Muscle layer of duodenum (tissue), 2 donors: ENCODE results near the gene NDST1.

Source experiments
- H3K27ac ChIP-seq: one replicate; pipeline ENCODE4 v1.7.0; 2013; ENCODE audit warnings: mild to moderate bottlenecking, low read length
- H3K27me3 ChIP-seq: one replicate; pipeline ENCODE4 v1.7.0; 2013; ENCODE audit warnings: low read depth, mild to moderate bottlenecking, control low read depth, low read length
- H3K36me3 ChIP-seq, 2 donors: one replicate each; pipeline ENCODE4 v1.7.0; 2013; ENCODE audit warnings: low read length in 2 of 2, control low read depth in 1 of 2, mild to moderate bottlenecking in 1 of 2; ENCODE audit not compliant: insufficient read depth in 2 of 2, control insufficient read depth in 1 of 2
- H3K4me1 ChIP-seq, 2 donors: one replicate each; pipeline ENCODE4 v1.7.0; 2013; ENCODE audit warnings: low read length in 2 of 2, mild to moderate bottlenecking in 2 of 2, control low read depth in 1 of 2, moderate library complexity in 1 of 2; ENCODE audit not compliant: insufficient read depth in 2 of 2, control insufficient read depth in 1 of 2
- H3K4me3 ChIP-seq, 2 donors: one replicate each; pipeline ENCODE4 v1.7.0; 2013; ENCODE audit warnings: low read length in 2 of 2, low read depth in 1 of 2, mild to moderate bottlenecking in 1 of 2
- H3K9me3 ChIP-seq, 2 donors: one replicate each; pipeline ENCODE4 v1.7.0; 2013; ENCODE audit warnings: low read length in 2 of 2, control low read depth in 1 of 2, mild to moderate bottlenecking in 1 of 2; ENCODE audit not compliant: control insufficient read depth in 1 of 2
- donor health status: healthy.

Gene NDST1

DNA sequence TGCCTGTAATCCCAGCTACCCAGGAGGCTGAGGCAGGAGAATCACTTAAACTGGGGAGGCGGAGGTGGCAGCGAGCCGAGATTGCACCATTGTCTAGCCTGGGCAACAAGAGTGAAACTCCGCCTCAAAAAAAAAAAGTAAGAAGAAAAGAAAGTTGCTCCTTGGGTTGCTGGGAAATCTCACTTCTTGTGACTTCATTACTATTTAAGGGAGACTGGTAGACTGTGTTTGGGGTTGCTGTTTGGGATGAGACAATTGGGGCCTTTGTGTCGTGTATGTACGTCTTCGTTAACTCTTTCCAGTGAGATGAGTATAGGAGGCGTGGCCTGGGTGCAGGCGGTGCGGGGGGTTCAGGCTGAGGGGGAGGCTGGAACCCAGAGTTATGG, 11.6 kb downstream of the NDST1 start:
- peaks cover 5 to 8% of the 10 kb centered on the region in 2 donors for H3K36me3 ChIP-seq
- peaks cover 37 to 86% of the 10 kb centered on the region in 2 donors for H3K4me1 ChIP-seq
- H3K27me3 ChIP-seq, result no peaks in the 10 kb centered on the region
- no peak overlapping the region for H3K27ac ChIP-seq
- no peak overlapping the region for H3K4me3 ChIP-seq
- H3K9me3 ChIP-seq, result no peaks in the 10 kb centered on the region

DNA sequence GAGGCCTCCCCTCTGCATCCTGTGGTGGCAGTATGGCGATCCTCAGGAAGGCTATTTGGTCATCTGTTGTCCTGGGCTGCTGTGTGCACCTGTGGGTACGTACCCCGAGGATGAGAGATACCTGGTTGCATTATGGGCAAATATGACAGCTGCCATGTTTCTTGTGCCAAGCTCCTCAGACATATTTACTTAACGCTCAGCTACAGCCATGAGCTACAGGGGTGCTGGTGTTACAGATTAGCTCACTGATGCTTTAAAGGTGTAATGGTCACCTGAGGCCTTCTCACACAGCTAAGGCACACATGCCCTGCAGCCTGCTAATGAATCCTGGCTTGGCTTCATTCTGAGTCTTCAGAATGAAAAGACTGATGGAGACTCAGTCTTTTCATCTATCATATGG, 12.0 kb downstream of the NDST1 start:
- Histone ChIP-seq H3K27me3 (no peaks in the 10 kb centered on the region), H3K9me3 (no peaks in the 10 kb centered on the region), H3K27ac (no peak overlapping the region), H3K4me3 (no peak overlapping the region), H3K36me3 (peaks cover 5 to 8% of the 10 kb centered on the region in 2 donors), H3K4me1 (peaks cover 33 to 85% of the 10 kb centered on the region in 2 donors)

DNA sequence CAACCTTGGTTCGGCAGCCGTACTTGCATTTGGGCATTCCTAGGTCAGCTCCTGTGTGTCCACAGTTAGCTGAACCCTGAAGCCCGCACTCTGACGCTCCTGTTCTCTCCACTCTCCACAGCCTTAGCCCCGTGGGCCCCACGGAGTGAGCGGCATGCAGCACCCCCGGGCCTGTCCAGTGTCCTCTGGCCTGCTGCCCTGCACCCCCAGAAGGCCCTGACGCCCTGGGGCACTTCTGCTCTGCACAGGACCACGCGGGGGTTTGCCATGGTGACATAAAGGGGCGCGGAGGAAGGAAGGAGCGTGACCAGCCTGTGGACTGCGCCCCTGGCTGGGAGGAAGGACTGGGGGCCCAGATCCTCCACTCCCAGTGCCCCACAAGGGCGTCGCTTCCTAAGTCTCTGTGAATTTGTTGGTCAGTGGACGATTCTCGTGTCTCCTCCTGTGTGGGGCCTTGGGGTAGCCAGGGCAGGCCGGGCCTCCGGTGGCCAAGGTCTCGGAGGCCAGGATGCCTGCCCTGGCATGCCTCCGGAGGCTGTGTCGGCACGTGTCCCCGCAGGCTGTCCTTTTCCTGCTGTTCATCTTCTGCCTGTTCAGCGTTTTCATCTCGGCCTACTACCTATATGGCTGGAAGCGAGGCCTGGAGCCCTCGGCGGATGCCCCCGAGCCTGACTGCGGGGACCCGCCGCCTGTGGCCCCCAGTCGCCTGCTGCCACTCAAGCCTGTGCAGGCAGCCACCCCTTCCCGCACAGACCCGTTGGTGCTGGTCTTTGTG, 13.0 kb downstream of the NDST1 start:
- Histone ChIP-seq H3K9me3 (no peaks in the 10 kb centered on the region), H3K27me3 (no peaks in the 10 kb centered on the region), H3K4me1 (peaks cover 33 to 81% of the 10 kb centered on the region in 2 donors), H3K4me3 (no peak overlapping the region), H3K27ac (no peak overlapping the region), H3K36me3 (peaks cover 5 to 8% of the 10 kb centered on the region in 2 donors)

DNA sequence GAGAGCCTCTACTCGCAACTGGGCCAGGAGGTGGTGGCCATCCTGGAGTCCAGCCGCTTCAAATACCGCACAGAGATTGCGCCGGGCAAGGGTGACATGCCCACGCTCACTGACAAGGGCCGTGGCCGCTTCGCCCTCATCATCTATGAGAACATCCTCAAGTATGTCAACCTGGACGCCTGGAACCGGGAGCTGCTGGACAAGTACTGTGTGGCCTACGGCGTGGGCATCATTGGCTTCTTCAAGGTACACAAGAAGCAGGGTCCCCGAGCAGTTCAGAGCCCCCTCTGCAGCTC, 13.5 kb downstream of the NDST1 start:
- H3K27ac ChIP-seq, result no peak overlapping the region

DNA sequence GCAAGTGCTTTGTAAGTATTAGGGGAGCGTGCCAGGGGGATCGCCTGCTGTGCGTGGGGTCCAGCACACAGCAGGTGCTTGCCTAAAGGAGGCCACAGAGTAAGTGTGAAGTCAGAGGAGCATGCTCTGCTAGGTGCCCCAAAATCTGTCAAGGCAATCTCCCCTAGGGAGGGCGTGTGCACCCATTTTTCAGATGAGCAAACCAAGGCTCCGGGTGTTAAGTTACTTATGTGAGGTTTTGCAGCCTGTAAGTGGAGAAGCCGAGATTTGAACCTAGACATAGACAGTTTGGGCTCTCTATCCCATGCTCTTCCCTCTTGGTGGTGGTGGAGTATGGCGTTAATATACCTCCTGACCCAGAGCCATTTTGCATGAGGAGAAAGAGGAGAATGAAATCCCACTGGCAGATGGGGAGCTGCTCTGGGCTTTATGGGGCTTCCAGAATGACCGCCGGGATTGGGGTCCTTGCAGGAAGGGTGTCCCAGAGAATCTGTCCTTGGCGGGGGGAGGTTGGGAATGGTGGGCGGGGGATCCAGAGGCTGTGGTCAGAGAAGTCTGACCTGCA, 14.1 kb downstream of the NDST1 start:
- peaks cover 29 to 81% of the 10 kb centered on the region in 2 donors for H3K4me1 ChIP-seq
- no peaks in the 10 kb centered on the region for H3K9me3 ChIP-seq
- no peak overlapping the region for H3K4me3 ChIP-seq
- peaks cover 5 to 11% of the 10 kb centered on the region in 2 donors for H3K36me3 ChIP-seq
- no peaks in the 10 kb centered on the region for H3K27me3 ChIP-seq
- H3K27ac ChIP-seq, result no peak overlapping the region

More for the DNA sequence above, 13.5 kb downstream of the NDST1 start:
- Histone ChIP-seq H3K36me3 (peaks cover 5 to 8% of the 10 kb centered on the region in 2 donors), H3K27me3 (no peaks in the 10 kb centered on the region), H3K4me3 (no peak overlapping the region), H3K4me1 (peaks cover 29 to 79% of the 10 kb centered on the region in 2 donors), H3K9me3 (no peaks in the 10 kb centered on the region)

DNA sequence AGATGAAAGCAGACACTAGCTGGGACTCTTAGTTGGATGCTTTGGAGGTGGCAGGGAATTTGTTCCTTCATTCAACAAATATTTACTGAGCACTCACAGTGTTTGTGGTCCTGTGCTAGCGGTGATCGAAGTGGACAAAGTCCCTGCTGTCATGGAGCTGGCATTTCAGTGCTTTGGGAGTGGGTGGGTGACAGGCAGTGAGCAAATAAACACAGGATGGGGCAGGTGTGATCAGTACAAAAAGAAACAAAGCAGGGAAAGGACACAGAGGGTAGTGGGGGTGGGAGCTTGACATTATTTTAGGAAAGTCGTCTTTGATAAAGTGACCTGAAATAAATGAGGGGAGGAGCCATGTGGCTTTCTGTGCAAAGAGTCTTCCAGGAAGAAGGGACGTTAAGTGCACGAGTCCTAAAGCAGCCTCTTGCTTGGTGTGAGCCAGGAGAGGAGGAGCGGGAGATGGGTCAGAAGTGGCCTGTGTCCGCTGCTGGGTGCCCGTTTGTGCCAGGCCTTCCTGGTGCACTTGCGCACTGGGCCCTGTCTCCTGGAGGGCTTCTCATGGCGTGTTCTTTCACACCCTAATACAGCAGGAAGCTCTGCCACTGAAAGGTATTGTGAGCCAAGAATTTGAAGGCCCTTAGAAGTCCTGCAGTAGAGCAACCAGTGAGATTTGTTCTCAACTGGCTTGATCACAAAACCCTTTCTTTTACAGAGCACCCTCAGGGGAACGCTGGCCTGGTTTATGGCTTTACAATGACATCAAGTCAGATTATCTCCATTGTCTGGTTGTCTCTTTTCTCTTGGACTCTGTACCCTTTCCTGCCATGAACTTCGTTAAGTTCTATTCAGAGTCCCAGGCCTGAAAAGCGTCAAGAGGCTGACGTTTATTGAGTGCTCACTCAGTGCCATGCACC, 14.8 kb downstream of the NDST1 start:
- no peak overlapping the region for H3K27ac ChIP-seq
- H3K9me3 ChIP-seq, result no peaks in the 10 kb centered on the region
- H3K36me3 ChIP-seq, result peaks cover 11 to 18% of the 10 kb centered on the region in 2 donors
- peaks cover 22 to 76% of the 10 kb centered on the region in 2 donors for H3K4me1 ChIP-seq
- H3K27me3 ChIP-seq, result no peaks in the 10 kb centered on the region
- no peak overlapping the region for H3K4me3 ChIP-seq

DNA sequence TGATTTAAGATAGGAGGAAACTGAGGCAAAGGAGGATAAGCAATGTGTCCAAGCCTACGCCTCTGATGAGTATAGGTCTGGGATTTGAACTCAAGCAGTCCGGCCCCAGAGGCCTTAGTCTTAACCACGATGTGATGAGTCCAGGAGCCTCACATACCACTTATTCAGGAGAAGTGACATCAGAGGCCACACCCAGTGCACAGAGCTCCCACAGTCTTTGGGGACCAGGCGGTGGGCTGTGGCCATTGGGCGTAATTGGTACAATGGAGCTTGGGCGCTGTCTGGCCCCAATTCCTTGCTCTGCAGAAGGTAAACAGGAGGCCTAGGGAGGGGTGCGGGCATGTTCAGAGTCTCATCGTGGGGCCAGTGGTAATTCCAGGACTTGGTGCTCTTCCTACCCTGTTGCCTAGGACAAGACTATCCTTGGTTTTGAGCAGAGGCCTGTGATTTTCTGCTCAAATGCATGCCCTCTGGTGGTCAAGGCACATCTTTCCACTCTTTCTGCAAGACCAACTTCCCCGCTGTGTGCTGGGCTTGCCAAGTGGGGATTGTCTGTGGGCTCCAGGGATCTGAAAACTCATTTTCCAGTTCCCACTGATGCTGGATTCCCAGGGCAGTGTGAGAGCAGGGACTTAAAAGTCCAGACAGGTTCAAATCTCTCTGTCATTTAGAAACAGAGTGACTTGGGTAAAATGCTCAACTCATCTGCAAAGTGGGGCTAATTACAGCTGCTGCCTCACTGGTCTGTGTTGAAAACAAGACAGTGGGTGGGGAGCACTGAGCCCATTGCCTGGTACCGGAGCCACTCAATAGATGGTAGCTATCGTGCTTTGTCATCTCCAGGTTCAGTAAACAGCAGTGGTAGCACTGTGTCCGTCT, 15.8 kb downstream of the NDST1 start:
- H3K4me1 ChIP-seq, result peaks cover 17 to 68% of the 10 kb centered on the region in 2 donors
- H3K4me3 ChIP-seq, result no peak overlapping the region
- no peak overlapping the region for H3K27ac ChIP-seq
- peaks cover 13 to 23% of the 10 kb centered on the region in 2 donors for H3K36me3 ChIP-seq
- no peaks in the 10 kb centered on the region for H3K9me3 ChIP-seq
- H3K27me3 ChIP-seq, result no peaks in the 10 kb centered on the region

DNA sequence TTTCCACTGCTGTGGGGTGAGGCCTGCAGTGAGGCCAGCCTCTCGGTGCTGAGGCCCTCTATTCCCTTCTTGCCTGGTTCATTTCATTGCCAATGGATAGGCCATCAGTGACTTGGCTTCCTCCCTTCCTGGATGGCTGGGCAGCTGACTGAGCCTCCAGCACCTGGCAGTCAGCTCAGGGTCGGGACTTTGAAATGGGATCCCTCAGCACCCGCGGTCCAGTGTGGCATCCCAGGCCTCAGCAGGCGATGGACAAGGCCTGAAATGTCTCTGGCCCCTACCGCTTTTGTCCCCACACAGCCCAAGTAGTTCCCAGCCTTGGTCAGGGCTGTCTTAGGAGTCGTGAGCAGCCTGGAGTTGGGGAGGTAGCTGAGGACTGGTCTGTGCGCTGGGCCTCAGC, 17.2 kb downstream of the NDST1 start:
- Histone ChIP-seq H3K4me3 (no peak overlapping the region), H3K27ac (no peak overlapping the region), H3K4me1 (peaks cover 17 to 66% of the 10 kb centered on the region in 2 donors), H3K36me3 (peaks cover 13 to 23% of the 10 kb centered on the region in 2 donors), H3K27me3 (no peaks in the 10 kb centered on the region), H3K9me3 (no peaks in the 10 kb centered on the region)

DNA sequence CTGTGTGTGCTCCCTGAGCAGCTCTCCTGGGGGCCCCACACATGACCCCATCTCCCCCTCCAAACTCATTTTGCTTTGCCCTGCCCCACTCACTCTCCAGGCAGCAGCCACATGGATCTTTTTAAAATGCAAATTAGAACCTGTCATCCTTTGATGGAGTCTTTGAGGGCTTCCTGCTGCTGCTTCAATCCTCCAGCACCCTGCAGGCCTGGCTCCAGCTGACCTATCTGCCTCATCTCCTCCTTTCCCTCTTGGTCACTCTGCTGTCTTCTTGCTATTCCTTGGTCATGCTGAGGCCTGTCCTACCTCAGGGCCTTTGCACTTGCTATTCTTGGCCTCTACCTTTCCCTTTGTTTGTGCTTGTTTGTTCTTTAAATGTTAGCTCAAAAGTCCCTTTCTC, 17.9 kb downstream of the NDST1 start:
- H3K27me3 ChIP-seq, result no peaks in the 10 kb centered on the region
- H3K4me3 ChIP-seq, result no peak overlapping the region
- peaks cover 17 to 61% of the 10 kb centered on the region in 2 donors for H3K4me1 ChIP-seq
- H3K9me3 ChIP-seq, result no peaks in the 10 kb centered on the region
- peaks cover 13 to 23% of the 10 kb centered on the region in 2 donors for H3K36me3 ChIP-seq
- H3K27ac ChIP-seq, result no peak overlapping the region

DNA sequence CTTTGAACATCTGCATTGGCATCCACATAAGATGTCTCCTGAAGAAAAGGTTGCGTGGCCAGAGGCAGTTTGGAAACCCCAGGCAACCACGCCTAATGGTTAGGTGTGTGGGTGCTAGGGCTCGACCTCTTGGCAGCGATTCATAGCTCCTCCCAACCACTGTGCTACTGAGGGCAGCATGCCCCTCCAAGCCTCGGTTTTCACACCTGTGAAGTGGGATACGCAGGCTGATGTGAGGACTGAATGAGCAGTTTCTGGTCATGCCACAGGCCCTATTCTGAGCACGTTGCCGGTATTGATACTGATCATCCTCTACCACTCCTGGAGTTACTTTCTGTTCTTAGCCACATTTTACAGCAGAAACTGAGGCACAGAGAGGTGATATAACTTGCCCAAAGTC, 19.1 kb downstream of the NDST1 start:
- H3K9me3 ChIP-seq, result no peaks in the 10 kb centered on the region
- H3K36me3 ChIP-seq, result peaks cover 13 to 15% of the 10 kb centered on the region in 2 donors
- H3K27me3 ChIP-seq, result no peaks in the 10 kb centered on the region
- H3K27ac ChIP-seq, result no peak overlapping the region
- peaks cover 17 to 56% of the 10 kb centered on the region in 2 donors for H3K4me1 ChIP-seq
- H3K4me3 ChIP-seq, result no peak overlapping the region
